GM04503 (cell line): Measurements from ENCODE around the gene MAPKBP1.
"Not testable (repeated sequence)": the region's sequence is repeated elsewhere in the genome, so short reads cannot be mapped to it uniquely, and the experiment has no call there.

Experiments used
- DNase-seq: peaks from one replicate; pipeline ENCODE4 v3.0.0-alpha.2; 2012; ENCODE audit warnings: low read depth

Gene MAPKBP1

DNA sequence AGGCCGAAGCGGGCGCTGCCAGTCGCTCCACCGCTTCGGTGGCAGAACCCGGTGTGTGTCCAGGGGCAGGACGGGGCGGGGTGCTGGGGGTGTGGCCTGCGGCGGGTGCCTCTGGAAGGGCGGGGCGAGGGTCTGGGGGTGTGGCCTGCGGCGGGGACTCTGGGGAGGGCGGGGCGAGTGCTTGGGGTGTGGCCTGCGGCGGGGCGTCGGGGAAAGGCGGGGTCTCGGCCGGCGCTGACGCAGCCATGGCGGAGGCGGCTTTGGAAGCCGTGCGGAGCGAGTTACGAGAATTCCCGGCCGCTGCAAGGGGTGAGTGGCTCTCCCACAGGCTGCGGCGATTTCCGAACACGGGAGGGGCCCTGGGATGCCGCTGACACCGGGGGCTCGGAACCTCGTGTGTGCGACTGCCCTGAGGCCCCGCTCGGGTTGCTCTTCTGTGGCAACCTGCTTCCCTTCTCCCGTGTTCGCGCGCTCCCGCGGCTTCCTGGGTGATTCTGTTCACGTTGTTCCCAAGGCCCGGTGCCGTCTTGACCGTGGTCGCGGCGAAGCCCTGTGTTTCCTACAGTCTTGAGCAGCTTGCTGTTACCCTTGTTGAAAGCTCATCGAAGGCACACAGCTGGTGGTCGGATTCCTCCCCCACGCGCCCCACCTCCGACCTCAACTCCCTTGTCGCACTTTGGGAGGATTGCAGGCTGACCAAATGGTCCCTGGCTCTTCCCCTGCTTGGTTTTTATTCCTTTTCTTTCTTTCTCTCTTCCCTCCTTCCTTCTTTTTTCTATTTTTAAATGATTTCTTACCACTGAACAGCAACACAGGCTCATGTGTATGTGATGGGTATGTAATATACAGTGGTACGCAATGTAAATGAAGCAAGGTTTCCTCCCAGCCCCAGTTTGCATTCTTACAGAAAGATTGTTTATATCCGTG, 53.9 kb downstream of the MAPKBP1 start, which contains the start of gene JMJD7:
Gene JMJD7 (plus strand): TSS at position 213 of the 927 bp plus-strand sequence. CDS start 33 bp downstream, at position 246.
- DNase-seq = peak; percentile 21

- no peak for DNase-seq
These were observed 54.5 kb downstream of the MAPKBP1 start for GRCh38 chr15:41828807-41829141.

GRCh38 chr15:41829959-41830646, 55.8 kb downstream of the MAPKBP1 start:
- no peak for DNase-seq

GRCh38 chr15:41831291-41831690, 57.0 kb downstream of the MAPKBP1 start:
- DNase-seq = not testable (repeated sequence)

DNA sequence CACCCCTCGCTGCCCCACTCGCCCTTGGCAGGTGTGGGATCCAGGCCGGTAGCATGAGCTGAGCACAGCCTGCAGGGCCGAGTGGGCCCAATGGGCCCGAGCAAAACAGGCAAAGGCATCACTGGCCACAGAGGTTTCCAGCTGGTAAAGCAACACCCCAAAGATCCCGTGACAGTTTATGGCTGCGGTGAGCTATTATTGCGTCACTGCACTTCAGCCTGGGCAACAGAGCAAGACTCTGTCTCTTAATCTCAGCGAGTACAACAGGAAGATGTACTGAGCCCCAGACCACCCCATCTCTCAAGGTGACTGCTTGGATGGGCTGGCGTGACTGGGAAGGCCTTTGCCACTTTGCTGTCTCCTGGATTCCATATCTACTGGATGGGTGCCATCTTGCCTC, 57.9 kb downstream of the MAPKBP1 start:
- DNase-seq = no peak

DNA sequence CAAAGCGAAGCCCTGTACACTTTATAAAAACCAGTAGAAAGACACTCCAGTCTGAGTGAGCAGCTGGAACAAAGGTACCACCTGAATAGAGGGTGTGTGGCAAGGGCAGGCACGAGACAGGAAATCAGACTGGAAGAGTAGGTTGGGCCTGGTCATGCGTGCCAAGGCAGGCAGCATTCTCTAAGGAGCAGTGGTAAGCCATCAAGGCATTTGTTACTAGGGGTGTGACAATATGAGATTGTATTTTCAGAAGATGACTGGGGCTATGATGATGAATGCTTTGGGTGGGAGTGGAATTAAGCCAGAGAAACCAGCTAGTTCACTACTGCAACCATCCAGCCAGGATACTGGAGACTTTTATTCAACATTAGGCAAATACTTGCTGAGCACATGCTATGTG, 58.6 kb downstream of the MAPKBP1 start:
- no peak for DNase-seq

DNA sequence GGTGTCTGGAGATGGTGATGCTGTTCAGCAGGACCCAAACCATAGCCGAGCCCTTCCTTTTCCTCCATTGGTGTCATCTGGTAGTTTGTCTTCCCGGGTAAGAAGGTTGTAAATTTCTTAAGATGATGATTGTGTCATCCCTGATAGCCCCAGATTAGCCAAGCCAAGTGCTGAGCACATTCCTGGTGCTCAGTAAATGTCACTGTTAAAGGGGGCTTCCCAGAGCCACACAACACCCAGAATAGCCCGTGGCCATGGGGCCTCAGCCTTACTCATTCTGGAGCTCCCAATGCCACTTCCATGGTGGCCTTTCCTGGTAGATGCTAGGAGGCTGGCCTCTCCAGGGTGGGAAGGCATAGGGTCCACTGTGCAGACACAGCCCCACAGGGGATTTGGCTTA, 59.8 kb downstream of the MAPKBP1 start:
- DNase-seq = no peak

- no peak for DNase-seq
These were observed 61.8 kb downstream of the MAPKBP1 start for GRCh38 chr15:41836073-41836472.

GRCh38 chr15:41836713-41837454, 62.6 kb downstream of the MAPKBP1 start:
- DNase-seq = no peak

- DNase-seq = no peak
These were observed 64.2 kb downstream of the MAPKBP1 start, which contains the start of gene PLA2G4B for GRCh38 chr15:41838400-41838897. PLA2G4B (plus strand) TSS chr15:41838847; CDS start chr15:41838914, 67 bp downstream.

- no peak for DNase-seq
These were observed 65.7 kb downstream of the MAPKBP1 start for GRCh38 chr15:41839781-41840491.

- no peak for DNase-seq
These were observed 66.4 kb downstream of the MAPKBP1 start for GRCh38 chr15:41840673-41841072.

GRCh38 chr15:41841131-41841530, 66.8 kb downstream of the MAPKBP1 start:
- DNase-seq = no peak

DNA sequence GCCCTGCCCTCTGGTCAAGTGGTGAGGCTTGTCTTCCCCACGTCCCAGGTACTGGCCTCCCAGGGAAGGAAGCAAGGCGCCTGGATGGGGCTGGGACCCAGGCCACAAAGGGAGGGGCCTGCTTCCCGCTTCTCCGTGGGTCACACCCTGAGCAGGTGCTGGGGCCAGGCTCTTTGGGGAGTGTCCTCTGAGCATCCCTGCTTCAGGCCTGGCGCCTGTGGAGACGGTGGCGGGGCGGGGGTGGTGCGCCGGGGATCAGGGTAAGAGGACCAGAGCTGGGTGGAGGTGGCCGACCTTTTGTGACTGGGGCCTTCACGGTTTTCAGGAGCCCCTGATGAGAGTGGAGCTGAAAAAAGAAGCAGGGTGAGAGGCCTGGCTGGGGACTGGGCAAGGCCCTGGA, 67.9 kb downstream of the MAPKBP1 start:
- DNase-seq = no peak

- no peak for DNase-seq
These were observed 69.3 kb downstream of the MAPKBP1 start for GRCh38 chr15:41843571-41843970.

GRCh38 chr15:41844814-41845213, 70.5 kb downstream of the MAPKBP1 start:
- DNase-seq = no peak

DNA sequence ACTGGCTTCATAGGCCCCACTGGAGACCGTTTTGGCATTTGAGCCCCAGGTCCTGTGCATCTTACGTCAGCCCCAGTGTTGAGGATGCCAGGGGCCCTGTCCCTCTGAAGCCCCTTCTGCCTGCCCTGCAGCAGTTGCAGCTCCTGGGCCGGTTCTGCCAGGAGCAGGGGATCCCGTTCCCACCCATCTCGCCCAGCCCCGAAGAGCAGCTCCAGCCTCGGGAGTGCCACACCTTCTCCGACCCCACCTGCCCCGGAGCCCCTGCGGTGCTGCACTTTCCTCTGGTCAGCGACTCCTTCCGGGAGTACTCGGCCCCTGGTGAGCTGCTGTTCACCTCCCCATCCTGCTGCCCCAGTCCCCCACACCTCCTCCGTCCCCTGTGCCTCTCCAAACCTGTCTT, 72.9 kb downstream of the MAPKBP1 start:
- no peak for DNase-seq

- DNase-seq = no peak
These were observed 73.7 kb downstream of the MAPKBP1 start for GRCh38 chr15:41847981-41848380.

- DNase-seq = no peak
These were observed 74.3 kb downstream of the MAPKBP1 start for GRCh38 chr15:41848631-41849030.

- no peak for DNase-seq
These were observed 74.9 kb downstream of the MAPKBP1 start for GRCh38 chr15:41849204-41849603.

- no peak for DNase-seq
These were observed 75.6 kb downstream of the MAPKBP1 start for GRCh38 chr15:41849861-41850260.
